T-helper 2 cell treated with Interferon-gamma antibody and Interleukin-4, amounts not matched to agents 100 ng/mL and 5 ng/mL, for 36 hours (primary cell): ENCODE results near the gene SLC22A16. TPM values are rescaled to one million over a fixed set of nuclear protein-coding genes. Genes with fewer than 3 reads are reported as not detected.
"Not testable (repeated sequence)": the region's sequence is repeated elsewhere in the genome, so short reads cannot be mapped to it uniquely, and the experiment has no call there.

Experiments
- intact Hi-C: fragments of 100-400 bp; cut with micrococcal nuclease; formaldehyde crosslinking; loops from one replicate; pipeline ENCODE4 v1.15.1; 2023
- total RNA-seq: library from RNA; stranded (reverse); gene quantifications from 2 replicates; pipeline ENCODE4 v1.2.3, GENCODE V29; 2022

SLC22A16 gene, protein sequence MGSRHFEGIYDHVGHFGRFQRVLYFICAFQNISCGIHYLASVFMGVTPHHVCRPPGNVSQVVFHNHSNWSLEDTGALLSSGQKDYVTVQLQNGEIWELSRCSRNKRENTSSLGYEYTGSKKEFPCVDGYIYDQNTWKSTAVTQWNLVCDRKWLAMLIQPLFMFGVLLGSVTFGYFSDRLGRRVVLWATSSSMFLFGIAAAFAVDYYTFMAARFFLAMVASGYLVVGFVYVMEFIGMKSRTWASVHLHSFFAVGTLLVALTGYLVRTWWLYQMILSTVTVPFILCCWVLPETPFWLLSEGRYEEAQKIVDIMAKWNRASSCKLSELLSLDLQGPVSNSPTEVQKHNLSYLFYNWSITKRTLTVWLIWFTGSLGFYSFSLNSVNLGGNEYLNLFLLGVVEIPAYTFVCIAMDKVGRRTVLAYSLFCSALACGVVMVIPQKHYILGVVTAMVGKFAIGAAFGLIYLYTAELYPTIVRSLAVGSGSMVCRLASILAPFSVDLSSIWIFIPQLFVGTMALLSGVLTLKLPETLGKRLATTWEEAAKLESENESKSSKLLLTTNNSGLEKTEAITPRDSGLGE
- total RNA-seq, result 0.18 TPM in 1 of 2 replicates, not detected in the other

DNA sequence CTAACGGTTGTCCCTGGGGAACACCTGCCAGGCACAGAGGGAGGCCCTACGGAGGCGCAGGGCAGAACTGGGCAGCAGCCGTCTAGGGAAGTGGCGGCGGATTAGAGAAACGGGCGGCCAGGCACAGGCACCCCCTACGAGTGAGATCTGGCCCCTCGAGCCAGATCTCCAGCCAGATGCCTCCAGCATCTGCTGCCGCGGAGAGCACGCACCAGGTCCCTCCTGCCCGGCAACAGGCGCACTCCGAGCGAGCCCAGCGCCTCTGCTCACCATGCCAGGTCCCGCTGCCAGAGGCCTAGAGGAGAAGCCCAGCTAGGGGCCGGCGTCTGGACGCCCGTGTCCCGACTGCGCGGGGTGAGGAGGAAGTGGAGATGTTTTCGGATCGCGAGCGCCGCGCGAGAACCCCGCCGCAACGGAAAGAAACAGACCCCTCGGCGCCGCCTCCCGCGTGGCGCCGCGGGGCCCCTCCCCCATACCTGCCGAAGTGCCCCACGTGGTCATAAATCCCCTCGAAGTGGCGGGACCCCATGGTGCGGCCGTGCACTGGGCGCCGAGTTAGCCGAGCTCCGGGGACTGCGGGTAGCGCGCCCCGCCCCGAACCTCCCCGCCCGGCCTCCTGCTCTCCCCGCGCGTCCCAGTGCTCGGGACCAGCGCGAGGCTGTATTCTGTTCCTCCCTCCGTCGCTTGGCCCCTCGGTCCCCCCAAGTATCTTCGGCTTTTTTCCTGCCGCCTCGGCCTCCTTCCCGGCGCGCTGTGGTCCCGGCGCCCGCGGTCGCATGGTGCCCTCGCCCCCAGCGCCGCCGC is at the start of gene SLC22A16:
SLC22A16 (minus strand) TSS at position 568 of the 804 bp plus-strand sequence; CDS start at position 529, 39 bp downstream.
- intact Hi-C loops, result no loop called here

DNA sequence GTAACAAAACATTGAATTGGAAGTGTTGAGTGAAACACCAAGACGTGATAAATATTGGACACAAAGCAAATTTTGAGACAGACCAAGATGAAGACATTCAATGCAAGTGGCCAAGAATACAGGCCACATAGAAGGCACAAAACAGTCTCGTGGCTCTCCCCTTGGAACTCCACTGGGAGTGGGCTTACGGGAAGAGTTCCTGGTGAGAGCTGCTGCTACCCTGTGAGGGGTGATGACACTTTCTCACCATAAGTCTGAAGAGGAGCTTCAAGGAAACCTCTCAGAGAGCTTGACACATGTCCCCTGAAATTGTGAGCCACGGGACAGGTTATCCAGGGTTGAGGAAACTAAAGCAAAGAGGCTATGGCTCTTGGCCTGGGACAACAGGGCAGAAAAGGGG is 48.6 kb upstream of the SLC22A16 start:
- intact Hi-C loops, result loop anchor here (5.0 kb wide), 3 partner anchors 292 to 732 kb away; partner anchors contain the start of gene CDK19

DNA sequence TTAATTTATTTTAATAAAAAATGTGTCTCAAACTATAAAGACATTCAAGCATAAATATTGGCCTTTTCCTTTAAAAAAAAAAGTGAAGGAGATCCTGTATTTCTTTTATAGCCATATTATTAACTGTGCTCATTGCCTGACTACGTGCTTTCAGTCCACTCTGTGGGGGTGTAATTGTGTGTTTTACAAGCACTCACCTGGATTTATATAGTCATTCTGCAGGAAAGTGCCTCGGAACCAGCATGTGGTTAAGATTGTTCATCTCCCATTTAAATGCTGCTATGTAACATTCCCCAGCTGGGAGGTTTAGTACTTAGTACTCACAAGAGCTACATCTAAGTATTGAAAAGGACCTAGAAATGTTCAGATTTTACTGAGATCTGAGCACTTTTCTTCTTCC is 47.9 kb upstream of the SLC22A16 start:
- intact Hi-C loops, result no loop called here

DNA sequence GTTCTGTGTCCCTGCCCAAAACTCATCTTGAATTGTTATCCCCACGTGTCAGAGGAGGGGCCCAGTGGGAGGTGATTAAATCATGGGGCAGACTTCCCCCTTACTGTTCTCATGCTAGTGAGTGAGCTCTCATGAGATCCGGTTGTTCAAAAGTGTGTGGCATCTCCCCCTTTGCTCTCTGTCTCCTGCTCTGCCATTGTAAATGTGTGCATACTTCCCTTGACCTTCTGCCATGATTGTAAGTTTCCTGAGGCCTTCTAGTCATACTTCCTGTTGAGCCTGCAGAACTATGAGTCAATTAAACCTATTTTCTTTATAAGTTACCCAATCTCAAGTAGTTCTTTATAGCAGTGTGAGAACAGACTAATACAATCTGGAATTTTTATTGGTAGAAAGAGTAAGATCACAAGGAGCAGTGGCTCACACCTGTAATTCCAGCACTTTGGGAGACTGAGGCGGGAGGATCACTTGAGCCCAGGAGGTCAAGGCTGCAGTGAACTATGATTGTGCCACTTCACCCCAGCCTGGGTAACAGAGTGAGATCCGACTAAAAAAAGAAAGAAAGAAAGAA is 47.1 kb upstream of the SLC22A16 start:
- intact Hi-C loops, result no loop called here

DNA sequence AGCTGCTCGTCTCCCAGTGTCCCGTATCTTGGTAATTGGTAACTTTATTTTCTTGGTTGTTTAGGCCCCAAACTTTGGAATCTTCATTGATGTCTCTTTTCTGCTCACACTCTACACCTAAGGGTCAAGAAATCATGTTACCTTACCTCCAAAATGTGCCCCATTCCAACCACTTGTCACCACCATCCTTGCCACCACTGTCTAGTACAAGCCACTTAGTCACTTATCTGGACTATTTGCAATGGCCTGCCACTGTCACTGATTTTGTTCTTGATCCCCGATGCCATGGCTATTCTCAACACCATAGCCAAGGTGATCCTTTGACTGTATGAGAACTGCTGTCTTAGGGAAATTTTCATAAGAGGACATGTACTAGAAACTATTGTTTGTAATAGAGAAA is 46.0 kb upstream of the SLC22A16 start:
- intact Hi-C loops, result no loop called here

DNA sequence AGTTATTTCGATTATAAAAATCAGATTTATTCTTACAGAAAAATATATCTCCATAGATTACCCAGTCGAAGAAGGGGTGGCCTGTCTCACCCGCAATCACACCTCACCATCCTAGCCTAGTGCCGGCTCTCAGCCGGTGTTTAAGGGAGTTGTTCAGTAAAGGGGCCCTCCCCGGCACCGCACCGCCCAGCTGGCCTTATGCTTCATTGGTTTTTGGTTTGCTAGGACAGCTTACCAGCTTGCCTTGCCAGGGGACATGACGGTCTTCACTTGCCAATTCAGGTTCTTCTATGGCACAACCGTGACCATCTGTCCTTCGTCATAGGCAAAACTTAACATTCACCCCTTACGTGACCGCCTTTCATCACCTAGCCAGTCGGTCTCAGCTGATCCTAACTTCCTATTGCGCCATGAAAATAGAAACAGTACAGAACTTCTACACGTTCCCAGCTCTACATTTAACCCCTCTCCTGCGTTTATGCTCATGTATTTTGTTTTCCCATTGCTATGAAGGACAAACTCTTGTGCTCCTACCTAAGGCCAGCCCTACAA is 44.7 kb upstream of the SLC22A16 start:
- intact Hi-C loops, result no loop called here

DNA sequence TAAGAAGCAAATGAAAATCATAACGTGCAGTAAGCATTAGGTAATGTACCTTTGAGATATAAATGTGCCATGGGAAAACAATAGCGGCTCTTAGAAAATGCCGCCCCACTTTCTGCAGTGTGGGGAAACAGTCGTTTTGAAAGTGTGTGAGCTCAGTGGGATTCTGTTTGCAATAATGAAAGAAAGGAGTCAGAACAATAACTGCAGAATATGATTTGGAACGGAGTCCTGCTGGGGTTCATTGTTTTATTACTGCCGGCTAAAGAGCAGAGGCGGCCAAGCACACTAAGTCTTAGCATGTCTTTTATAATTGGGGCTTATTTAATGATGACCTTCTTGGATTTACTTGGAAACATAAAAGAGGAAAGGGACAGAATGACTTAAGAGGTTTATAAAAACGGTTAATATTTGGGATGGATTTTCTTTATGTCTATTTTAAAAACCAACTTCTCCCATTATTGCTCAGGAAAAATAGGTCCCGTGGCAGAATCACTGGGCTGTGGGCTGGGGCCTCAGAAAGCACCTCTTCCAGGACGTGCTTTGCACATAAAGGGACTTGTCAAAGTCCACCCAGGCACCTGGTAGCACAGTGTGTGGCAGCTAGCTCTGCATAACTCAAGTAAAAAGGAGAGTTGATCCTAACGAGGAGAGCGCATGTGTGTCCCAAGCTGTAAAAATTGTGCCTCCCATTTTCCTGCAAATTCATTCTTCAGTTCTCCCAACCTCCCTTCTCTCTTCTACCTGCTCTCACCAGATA is 44.0 kb upstream of the SLC22A16 start:
- intact Hi-C loops, result no loop called here

DNA sequence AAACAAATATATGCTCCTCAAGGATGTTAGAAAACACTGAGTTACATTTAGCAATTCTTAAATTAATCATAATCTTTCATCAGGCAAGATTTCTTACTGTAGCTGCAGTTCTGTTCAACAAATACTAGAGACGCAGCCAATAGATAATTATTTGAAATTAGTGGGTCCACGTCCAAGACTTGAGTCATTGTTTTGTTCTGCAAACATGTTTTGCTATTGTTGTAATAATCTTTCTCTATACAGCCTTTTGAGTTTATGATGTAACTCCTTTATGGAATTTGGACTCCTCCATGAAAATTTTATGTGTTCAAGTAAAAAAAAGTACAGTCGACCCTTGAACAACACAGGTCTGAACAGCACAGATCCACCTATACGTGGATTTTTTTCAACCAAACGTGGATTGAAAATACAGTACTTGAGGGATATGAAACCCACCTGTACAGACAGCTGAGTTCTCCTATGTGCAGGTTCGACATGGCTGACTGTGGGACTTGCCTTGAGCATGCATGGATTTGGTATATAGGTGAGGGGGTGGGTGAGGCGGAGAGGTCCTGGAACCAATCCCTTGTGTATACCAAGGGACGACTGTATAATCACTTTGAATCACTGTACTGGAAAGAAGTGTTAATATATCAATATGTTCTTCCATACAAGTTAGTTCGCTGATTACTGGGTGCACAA is 41.3 kb upstream of the SLC22A16 start:
- intact Hi-C loops, result no loop called here

DNA sequence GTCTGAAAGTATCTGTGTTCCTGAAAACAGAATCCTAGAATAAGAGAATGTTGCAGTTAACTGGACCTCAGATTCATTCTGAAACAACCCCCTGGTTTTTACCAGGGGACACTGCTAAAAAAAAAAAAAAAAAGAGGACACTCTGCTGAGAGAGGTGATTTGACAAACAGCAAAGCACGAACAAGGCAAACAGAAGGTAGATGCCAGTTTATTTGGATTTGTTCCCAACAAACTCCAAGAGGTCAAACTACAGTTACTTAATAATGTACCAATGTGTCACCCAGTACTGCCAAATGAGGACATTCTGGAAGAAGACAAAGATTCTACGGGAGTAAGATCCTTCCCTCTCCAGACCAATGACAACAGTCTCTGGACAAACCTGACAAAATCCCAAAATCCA is 40.6 kb upstream of the SLC22A16 start:
- intact Hi-C loops, result no loop called here

DNA sequence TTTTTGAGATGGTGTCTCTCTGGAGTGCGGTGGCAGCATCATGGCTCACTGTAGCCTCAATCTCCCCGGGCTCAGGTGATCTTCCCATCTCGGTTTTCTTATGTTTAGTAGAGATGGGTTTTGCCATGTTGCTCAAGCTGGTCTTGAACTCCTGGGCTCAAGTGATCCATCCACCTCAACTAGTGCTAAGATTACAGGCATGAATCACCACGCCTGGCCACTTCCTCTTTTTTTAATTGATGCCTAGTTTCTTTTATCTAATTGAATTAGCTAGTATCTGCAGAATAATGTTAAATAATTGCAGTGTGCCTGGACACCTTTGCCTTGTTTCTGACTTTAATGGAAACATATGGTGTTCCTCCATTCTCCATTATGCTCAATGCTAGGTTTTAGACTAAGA is 38.4 kb upstream of the SLC22A16 start:
- intact Hi-C loops, result no loop called here

DNA sequence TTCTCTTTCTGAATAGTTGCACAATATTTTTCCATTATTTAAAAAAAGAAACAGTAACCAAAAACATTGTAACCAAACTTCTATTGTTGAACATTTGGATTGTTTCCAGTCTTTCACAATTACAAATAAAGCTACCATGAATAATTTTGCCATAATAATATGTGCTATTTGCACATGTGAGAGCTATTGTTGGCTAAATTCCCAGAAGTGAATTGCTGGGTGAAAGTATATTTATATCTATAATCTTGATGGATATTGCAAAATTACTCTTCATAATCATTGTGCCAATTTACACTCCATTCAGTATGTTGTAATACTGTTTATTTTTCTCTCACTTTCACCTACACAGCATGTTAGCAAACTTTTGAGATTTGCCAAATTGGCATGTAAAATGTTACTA is 36.6 kb upstream of the SLC22A16 start:
- intact Hi-C loops, result no loop called here

DNA sequence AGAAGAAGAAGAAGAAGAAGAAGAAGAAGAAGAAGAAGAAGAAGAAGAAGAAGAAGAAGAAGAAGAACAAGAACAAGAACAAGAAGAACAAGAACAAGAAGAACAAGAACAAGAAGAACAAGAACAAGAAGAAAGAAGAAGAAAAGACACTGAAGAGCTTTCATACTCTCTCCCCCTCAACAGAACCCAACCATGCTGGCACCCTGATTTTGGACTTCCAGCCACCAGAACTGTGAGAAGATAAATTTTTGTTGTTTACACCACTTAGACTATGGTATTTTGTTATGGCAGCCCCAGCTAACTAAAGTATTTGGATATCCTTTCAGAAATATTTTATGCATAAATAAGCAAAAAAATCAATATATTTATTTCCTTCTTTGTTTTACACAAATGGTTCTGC is 36.1 kb upstream of the SLC22A16 start:
- intact Hi-C loops, result not testable (repeated sequence)

DNA sequence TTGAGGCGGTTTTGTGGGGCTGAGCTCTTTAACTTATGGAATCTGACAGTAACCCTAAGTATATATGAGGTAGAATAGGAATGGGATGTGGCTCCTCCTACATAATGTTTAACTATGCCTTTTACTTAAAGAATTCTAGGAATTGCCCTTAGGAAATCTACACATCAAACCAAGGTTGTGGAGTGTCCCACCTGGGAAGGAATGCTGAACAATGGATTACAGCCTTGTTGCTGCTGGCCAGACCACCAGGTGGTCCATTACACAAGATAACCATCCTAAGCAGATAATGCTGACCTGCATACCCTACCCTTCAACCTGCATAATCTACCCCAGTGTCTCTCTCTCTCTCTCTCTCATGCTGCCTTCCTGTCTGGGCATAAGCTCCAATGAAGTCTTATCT is 35.0 kb upstream of the SLC22A16 start:
- intact Hi-C loops, result no loop called here

DNA sequence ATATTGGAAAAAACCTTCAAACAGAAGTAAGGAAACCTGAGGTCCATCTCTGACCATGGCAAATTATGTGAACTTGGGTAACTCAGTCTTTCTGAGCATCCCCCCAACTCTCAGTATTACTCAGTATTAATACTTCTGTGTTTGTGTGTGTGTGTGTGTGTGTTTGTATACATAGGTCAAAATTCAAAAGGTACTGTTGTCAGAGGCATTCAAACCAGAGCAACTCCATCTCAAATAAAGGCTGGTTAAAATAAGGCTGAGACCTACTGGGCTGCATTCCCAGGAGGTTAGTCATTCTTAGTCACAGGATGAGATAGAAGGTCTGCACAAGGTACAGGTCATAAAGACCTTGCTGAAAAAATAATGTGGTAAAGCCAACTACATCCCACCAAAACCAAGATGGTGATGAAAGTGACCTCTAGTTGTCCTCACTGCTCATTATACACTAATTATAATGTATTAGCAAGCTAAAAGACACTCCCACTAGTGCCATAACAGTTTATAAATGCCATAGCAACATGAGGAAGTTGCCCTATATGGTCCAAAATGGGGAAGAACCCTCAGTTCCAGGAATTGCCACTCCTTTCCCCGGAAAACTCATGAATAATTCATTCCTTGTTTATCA is 33.3 kb upstream of the SLC22A16 start:
- intact Hi-C loops, result no loop called here

DNA sequence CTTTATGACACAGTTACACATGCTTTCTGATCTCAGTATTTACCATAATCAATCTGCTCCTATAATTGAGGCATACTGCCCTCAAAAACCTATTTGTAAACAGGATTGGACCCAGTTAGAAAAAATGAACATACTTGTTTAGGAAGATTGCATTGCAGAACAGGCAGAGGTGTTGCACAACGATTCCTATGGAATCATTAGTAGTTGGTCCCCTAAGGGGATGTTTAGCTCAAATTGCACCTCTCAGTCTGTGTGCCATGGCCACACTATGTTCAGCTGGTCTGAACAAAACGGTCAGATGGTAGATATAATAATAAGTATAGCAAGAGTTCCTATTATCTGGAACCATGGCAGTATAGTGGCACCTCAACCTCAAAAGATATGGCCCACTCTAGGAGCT is 28.5 kb upstream of the SLC22A16 start:
- intact Hi-C loops, result not testable (repeated sequence)

DNA sequence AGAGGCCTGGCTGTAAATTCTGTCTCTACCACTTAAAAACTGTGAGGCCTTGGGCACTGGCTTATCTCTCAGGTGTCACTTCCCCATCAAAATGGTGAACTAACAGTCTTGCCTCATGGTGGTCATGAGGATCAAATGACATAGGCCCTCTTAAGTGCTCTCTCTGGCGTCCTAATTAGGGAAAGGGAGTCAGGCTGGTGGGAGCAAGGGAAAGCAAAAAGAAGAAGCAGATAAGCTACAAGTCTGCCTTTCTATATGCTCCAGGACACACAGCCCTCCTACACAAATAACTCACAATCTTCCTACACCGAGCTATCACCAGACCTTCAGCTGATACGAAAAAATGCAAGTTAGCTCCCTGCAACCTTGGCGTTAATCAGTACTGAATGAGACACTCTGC is 19.5 kb upstream of the SLC22A16 start:
- intact Hi-C loops, result no loop called here

DNA sequence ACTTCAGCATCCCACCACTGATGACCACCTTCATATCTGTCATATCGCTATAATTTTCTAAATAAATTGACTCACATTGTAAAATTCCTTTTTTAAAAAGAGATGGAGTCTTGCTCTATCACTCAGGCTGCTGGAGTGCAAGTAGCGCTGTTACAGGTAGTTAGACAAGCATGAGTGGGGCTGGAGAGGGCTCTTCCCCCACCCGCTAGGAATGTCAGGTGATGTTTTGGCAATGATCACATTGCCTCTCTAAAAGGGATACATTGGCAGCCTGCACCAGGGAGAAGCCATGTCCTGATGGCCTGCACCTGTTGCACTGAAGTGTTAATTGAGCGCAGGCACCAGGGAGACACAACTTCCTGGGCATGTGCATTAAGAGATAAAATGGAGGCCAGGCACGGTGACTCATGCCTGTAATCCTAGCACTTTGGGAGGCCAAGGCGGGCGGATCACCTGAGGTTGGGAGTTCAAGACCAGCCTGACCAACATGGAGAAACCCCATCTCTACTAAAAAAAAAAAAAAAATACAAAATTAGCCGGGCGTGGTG is 16.9 kb upstream of the SLC22A16 start:
- intact Hi-C loops, result no loop called here

DNA sequence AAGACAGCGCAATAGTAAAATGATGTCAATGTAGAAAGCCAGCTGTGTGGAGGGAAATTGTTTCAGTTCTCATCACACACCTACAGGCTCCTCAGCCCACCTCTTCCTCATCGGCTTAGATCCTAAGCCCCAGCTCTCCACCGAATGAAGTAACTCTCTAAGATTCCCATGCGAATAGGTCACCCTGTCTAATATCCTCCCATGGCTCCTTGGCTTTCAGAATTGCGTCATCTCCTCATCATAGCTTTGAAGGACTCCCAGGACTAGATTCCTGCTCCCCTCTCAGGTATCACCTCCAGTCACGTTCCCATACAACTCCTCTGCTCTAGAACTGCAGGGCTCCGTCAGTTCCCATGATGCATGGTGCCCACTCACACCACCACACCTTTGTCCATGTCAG is 16.2 kb upstream of the SLC22A16 start:
- intact Hi-C loops, result no loop called here

DNA sequence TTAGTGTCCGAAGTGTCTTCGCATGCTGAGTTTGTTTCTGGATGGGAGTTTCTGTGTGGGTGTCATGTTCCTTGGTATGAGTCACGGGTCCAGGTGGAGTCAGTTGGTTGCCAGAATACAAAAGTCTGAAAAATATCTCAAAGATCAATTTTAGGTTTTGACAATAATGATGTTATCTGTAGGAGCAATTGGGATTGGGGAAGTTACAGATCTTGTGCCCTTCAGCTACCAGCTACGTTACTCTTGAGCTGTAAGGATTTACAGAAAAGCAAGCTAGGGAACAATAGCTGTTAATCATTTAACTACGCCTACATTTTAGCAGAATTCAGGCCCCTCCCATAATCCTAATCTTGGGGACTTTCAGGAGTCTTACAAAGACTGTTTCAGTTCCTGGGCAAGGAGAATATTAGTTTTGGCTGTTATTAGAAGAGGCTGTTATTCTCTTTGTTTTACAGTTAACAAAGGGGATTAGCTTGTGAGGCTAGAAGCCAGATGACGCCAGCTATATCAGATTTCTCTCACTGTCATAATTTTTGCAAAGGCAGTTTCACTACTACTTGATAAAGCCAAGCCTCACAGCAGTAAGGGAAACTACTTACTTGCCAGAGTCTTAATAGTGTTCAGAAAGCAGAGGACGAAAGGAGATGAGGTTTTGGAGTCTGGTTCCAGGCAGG is 15.4 kb upstream of the SLC22A16 start:
- intact Hi-C loops, result no loop called here
